GM19468 (cell line): ENCODE data around the gene HEPH.
"Not testable (repeated sequence)": the region's sequence is repeated elsewhere in the genome, so short reads cannot be mapped to it uniquely, and the experiment has no call there.

Experiments used
- ATAC-seq: cut with Tn5 transposase; IDR thresholded peaks from one replicate; pipeline ENCODE4 v1.9.1; 2021; ENCODE audit warnings: mild to moderate bottlenecking, moderate library complexity, moderate number of reproducible peaks; ENCODE audit not compliant: unreplicated experiment; ENCODE audit errors: extremely low read depth

HEPH gene

GRCh38 chrX:66163849-66164411, at the start of gene HEPH:
HEPH (plus strand) TSS chrX:66164247; CDS start chrX:66170571, 6,324 bp downstream.
- no peak for ATAC-seq

GRCh38 chrX:66118722-66119121, 45.3 kb upstream of the HEPH start:
- not testable (repeated sequence) for ATAC-seq

- ATAC-seq: not testable (repeated sequence)
These were observed 42.7 kb upstream of the HEPH start for GRCh38 chrX:66121354-66121753.

GRCh38 chrX:66126662-66127061, 37.4 kb upstream of the HEPH start:
- no peak for ATAC-seq

GRCh38 chrX:66130469-66130868, 33.6 kb upstream of the HEPH start:
- ATAC-seq: peak; percentile 32

GRCh38 chrX:66135284-66135683, 28.8 kb upstream of the HEPH start:
- not testable (repeated sequence) for ATAC-seq

GRCh38 chrX:66142351-66142750, 21.7 kb upstream of the HEPH start:
- ATAC-seq: no peak

GRCh38 chrX:66144258-66144657, 19.8 kb upstream of the HEPH start:
- ATAC-seq: no peak

- no peak for ATAC-seq
These were observed 14.5 kb upstream of the HEPH start for GRCh38 chrX:66149519-66149918.

GRCh38 chrX:66150163-66150562, 13.9 kb upstream of the HEPH start:
- no peak for ATAC-seq

GRCh38 chrX:66162331-66162822, 1.7 kb upstream of the HEPH start:
- ATAC-seq: no peak

- ATAC-seq: no peak
These were observed 600 bp upstream of the HEPH start for GRCh38 chrX:66163447-66163846.

GRCh38 chrX:66164470-66164869, 423 bp downstream of the HEPH start:
- ATAC-seq: no peak

GRCh38 chrX:66164931-66165330, 884 bp downstream of the HEPH start:
- ATAC-seq: no peak

- ATAC-seq: no peak
These were observed 2.6 kb downstream of the HEPH start for GRCh38 chrX:66166671-66167070.

GRCh38 chrX:66167431-66167830, 3.4 kb downstream of the HEPH start:
- ATAC-seq: no peak

- ATAC-seq: no peak
These were observed 12.1 kb downstream of the HEPH start for GRCh38 chrX:66176134-66176533.

- no peak for ATAC-seq
These were observed 27.5 kb downstream of the HEPH start for GRCh38 chrX:66191563-66191962.

GRCh38 chrX:66193821-66194220, 29.8 kb downstream of the HEPH start:
- no peak for ATAC-seq

- ATAC-seq: no peak
These were observed 36.1 kb downstream of the HEPH start for GRCh38 chrX:66200050-66200664.

GRCh38 chrX:66200855-66201795, 37.1 kb downstream of the HEPH start:
- no peak for ATAC-seq
